Mononuclear cell (primary cell): ENCODE measurements around the gene FCN3. TPM values are rescaled to one million over a fixed set of nuclear protein-coding genes. Genes with fewer than 3 reads are reported as not detected.

ENCODE experiments used
- H3K27me3 ChIP-seq: 2 replicates; pipeline ENCODE4 v1.6.0; 2011; ENCODE audit warnings: low read length, control low read depth; ENCODE audit not compliant: insufficient read depth
- H3K4me1 ChIP-seq: 2 replicates; pipeline ENCODE4 v1.5.1; 2011; ENCODE audit warnings: mild to moderate bottlenecking, low read length, control low read depth; ENCODE audit not compliant: insufficient read depth
- H3K4me3 ChIP-seq: 2 replicates; pipeline ENCODE4 v1.5.1; 2011; ENCODE audit warnings: mild to moderate bottlenecking, low read length, moderate library complexity
- H3K9me3 ChIP-seq: 2 replicates; pipeline ENCODE4 v1.5.1; 2011; ENCODE audit warnings: low read depth, mild to moderate bottlenecking, control low read depth, low read length
- total RNA-seq: library from RNA; depleted of rRNA; stranded (reverse); fragments of >200 nt; gene quantifications from one replicate; pipeline ENCODE4 v1.2.3, GENCODE V29; 2012

Gene FCN3
- total RNA-seq, 1 donor, result not detected

DNA sequence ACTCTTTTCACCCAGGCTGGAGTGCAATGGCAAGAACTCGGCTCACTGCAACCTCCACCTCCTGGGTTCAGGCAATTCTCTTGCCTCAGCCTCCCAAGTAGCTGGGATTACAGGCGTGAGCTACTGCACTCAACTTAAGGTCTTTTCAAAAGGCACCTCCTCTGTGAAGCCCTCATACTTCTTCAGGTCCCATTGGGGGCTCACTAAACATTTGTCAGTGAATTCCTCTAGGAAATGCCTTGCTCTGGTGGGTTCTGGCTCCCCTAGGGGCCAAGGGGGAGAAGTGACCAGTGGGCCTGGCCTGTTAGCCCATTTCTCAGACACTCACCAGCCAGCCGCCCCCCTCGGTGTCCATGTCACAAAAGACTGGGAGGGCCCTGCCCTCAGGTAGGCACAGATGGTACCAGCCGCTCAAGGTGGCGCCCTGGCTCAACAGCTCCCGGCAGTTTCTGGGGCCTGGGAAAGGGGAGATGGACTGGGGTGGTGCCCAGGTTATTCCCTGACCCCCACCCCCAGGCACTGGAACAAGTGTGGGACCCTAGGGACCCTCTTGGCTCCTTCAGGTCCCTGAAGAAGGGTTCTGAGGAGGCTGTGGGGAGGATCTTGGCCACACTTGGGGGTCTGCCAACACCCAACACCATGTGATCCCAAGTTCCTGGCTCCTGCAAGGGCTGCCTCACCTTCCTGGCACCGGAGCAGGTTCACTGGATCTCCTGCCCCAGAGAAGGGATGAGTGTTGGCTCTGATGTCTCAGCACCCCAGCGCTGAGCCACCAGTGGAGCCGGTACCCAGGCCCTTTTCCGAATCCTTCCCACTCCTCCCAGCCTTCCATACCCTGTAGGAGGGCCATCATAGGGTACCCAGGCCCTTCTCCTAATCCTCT is 1.6 kb downstream of the FCN3 start:
- no peaks in the 10 kb centered on the region for H3K27me3 ChIP-seq
- no peak overlapping the region for H3K4me3 ChIP-seq
- peaks cover 28% of the 10 kb centered on the region for H3K4me1 ChIP-seq
- no peaks in the 10 kb centered on the region for H3K9me3 ChIP-seq

DNA sequence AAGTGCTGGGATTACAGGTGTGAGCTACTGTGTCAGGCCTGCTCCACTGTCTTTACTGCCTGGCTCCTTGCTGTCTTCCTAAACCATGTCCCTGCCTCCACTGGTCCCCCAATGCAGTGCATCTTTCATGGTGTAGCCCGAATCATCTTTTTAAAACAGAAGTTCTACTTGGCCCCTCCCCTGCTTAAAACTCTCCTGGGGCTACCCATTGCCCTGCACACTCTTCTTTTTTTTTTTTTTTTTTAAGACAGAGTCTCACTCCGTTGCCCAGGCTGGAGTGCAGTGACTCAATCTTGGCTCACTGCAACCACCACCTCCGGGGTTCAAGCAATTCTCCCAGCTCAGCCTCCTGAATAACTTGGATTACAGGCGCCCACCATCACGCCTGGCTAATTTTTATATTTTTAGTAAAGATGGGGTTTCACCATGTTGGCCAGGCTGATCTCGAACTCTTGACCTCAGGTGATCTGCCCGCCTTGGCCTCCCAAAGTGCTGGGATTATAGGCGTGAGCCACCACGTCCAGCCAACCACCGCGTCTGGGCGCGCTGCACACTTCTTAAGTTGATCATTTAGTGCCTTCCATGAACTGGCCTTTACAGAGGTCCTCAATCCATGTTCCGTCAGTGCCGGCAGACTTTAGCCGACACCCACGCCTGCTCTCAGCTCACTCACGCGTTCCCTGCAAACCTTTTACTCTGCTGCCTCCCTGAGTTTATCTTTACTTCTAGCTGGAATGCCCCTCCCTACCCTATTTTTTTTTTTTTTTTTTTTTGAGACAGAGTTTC is 2.4 kb downstream of the FCN3 start:
- Histone ChIP-seq H3K4me1 (peaks cover 36% of the 10 kb centered on the region), H3K27me3 (no peaks in the 10 kb centered on the region), H3K4me3 (no peak overlapping the region), H3K9me3 (no peaks in the 10 kb centered on the region)

DNA sequence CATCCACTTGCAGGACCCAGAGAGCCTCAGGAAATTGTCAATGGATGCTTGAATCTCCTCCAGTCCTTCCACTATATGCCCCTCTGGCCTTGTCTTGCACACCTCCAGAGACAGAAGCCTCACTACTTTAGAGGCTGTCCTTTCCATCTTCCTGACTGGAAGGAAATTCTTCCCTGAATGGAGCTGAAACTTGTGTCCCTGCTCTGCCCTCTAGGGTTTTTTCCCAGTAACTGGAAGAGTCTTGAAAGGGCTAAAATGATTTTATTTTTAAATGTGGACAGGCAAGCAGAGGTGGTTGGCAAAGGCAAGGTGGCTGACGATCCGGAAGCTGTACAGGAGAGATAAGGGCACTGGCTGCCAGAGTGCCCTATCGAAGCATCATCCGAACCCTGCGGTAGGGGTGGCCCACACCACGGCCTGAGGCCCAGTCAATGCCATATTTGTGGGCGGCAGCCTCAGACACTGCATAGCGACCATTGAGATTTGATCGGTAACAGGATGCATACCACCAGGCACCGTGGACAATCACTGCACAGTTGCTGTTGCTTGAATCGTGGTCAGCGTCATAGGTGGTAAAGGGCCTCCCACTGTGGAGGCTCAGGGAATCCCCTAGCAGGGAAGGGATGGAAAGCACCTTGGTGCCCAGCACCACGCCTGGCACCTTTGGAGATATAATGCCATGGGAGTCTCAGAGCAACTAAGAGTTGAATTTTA is 5.6 kb downstream of the FCN3 start:
- Histone ChIP-seq H3K4me1 (peaks cover 61% of the 10 kb centered on the region), H3K27me3 (no peaks in the 10 kb centered on the region), H3K9me3 (no peaks in the 10 kb centered on the region), H3K4me3 (no peak overlapping the region)

DNA sequence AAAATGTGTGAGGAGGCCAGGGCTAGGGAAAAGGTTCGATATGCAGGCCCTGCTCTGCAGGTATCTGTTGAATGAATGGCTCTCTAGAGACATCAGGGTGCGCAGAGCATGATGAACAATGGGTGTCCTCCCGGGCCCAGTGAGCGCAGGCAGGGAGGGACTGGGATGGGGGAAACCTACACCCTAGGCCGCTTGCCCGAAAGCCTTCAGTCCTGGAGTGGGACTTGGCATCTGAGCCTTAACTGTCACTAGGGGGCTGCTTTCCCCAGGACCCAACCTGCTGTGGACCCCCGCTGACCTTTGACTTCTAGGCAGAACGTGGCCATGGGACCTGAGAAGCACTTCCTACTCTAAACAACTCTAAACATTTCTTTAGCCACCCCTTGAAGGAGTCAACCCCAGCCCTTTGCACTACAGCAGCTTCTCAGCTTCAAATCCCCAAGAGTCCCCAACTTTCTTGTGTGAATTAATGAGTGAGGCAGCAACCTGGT is 7.4 kb downstream of the FCN3 start:
- H3K9me3 ChIP-seq, result no peaks in the 10 kb centered on the region
- peaks cover 61% of the 10 kb centered on the region for H3K4me1 ChIP-seq
- H3K4me3 ChIP-seq, result no peak overlapping the region
- no peaks in the 10 kb centered on the region for H3K27me3 ChIP-seq

DNA sequence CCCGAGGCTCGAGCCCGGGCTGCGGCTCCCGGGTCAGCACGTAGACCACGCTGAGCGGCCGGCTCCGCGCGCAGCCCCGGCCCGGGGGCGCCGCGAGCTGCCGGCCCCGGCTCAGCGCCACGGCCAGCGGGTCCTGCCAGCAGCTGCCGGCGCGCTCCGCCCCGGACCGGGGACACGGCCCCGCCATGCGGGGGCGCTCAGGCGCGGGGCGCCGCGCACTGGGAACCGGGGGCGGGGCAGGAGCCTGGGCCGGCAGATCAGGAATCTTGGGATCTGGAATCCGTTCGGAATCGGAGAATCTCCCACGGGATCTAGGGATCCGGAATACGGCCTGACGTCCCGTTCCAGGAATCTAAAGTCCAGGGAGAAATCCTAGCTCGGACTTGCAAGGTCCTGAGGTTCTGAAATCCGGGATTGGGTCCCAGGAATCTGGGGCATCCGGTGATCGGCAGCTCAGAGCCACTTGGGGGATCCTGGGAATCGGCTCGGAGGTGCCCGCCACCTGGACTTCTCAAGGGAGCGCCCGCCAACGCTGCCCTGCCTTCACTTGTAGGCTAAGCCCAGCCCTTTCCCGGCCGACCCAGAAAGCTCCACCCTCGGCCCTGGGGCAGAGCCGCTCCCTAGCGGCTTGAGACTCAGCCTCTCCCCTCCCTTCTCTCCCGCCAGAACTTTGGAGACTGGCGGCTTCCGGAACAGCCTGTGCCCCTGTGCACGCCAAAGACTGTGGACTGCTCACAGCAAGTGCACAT is 8.0 kb downstream of the FCN3 start, which contains the start of gene MAP3K6:
Gene MAP3K6, minus strand, starts transcription at position 551 of the 749 bp plus-strand sequence. Its CDS starts 364 bp downstream, at position 187.
- H3K4me3 ChIP-seq, result peak within 1 kb of the TSS; percentile 38

DNA sequence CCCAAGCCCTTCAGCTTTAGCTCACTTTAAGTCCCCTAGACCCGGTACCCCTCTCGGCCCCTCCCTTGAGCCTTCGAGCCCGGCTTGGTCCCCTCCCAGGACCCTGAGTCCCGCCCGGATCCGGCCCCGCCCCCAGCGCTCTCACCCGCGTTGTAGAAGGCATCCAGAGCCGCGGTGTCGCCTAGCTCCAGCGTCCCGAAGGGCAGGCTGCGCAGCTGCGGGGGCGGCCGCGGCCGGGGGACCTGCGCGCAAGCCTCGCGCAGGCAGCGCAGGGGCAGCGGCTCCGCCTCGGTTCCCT is 8.6 kb downstream of the FCN3 start:
- no peaks in the 10 kb centered on the region for H3K9me3 ChIP-seq
- peak overlapping the region; percentile 38 for H3K4me3 ChIP-seq
- peaks cover 61% of the 10 kb centered on the region for H3K4me1 ChIP-seq
- no peaks in the 10 kb centered on the region for H3K27me3 ChIP-seq

More for the DNA sequence above, 8.0 kb downstream of the FCN3 start, which contains the start of gene MAP3K6:
- H3K27me3 ChIP-seq, result no peaks in the 10 kb centered on the region
- peaks cover 61% of the 10 kb centered on the region for H3K4me1 ChIP-seq
- no peaks in the 10 kb centered on the region for H3K9me3 ChIP-seq

DNA sequence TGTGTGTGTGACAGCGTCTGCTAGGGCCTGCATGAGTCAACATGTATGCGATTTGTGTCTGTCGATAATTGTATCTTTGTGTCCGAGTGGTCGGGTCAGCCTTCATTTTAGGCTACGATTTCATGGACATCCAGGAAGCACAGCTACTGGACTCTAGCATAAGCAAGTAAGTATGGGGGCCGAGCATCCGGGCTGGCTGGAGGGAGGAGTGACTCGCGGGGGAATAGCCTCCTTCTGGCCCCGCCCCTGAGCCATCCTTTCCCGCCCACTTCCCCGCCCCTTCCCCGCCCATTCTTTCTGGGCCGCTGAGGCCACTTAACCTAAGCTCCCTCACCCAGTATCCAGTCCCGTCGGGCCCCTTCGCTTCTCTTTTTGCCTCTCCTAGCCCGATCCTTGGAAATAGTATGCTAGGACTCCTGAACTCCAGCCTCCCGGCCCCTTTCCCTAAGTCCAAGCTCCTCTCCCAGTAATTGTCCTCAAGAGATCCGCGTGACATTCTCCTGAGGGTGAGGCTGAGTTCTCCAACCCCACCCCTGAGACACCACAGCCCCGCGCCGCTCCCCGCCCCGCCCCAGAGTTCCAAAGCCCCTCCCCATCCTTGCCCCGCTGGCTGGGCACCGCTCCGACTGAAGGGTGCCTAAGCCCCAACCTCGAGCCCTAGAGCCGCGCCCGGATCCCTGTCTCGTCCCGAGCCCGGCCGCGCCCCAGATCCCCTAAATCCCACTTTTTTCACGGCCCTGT is 9.1 kb downstream of the FCN3 start:
- Histone ChIP-seq H3K4me3 (peak overlapping the region; percentile 38), H3K4me1 (peaks cover 63% of the 10 kb centered on the region), H3K9me3 (no peaks in the 10 kb centered on the region), H3K27me3 (no peaks in the 10 kb centered on the region)

DNA sequence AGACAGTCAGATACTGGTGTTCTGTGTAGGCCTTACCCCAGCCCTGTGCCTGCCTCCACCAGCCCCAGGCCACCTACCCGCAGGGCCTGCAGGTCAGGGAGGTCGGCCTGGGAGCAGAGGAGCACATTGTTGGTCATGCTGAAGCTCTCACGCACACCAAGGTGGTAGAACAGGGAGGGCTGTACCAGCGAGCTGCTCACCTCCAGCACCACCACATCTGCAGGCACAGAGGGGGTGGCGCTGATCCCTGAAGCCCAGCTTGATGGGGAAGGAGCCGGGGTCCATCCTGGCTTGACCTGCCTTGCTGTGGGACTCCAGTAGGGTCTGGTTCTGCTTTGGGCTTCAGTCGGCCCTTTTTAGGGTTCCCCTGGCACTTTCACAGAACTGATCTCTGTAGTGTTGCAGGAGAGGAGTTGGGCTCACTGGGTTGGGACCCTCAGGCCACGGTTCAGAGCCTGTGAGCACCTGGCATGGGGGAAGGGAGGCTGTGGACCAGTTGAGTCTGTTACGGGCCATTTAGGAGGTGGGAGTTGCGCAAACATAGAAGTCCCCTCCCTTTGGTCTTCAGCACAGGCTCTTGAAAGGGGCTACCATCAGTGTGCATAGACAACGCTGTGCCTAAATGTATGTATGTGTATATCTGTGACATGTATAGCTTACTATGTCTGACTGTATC is 9.8 kb downstream of the FCN3 start:
- H3K4me1 ChIP-seq, result peaks cover 60% of the 10 kb centered on the region
- H3K9me3 ChIP-seq, result no peaks in the 10 kb centered on the region
- no peaks in the 10 kb centered on the region for H3K27me3 ChIP-seq
- no peak overlapping the region for H3K4me3 ChIP-seq

DNA sequence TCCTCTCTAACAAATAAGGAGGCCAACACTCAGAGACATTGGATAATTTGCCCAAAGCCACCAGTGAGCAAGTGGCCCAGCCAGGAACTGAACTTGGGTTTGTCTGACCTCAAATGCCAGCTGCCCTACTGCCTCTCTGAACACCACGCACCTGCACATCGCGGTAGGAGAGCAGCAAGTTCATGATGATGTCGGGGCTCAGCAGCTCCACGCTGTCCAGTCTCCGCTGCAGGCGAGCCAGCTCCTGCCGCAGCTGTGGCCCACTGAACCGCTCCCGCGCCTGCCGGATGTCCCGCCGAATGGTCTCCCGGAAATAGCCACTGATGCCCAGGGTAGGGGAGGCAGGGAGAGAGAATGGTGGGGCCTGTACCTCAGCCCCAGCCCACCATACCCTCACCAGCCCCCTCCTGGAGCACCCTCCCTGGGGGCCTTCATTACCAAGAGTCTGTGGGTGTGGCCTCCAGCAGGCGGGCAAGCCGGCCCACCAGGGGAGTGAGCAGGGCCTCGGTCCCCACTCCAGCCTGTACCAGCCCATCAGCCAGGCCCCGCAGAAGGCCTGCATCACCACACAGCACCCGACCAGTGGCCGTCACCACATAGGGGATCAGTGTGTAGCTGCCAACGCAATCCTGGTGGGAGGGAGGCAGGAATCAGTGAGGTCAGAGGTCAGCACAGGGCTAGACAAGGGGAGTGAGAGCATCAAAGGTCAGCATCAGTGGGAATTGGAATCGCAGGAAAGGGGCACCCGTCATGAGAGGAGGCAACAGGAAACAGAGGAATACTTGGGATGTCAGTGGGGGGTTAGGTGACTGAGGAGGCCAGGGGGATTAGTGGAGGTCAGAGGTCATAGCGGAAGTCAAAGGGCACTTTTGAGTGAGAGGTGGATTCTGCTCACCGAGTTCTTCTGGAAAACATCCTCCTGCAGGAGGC is 10.6 kb downstream of the FCN3 start:
- Histone ChIP-seq H3K27me3 (no peaks in the 10 kb centered on the region), H3K4me1 (peaks cover 58% of the 10 kb centered on the region), H3K9me3 (no peaks in the 10 kb centered on the region), H3K4me3 (no peak overlapping the region)

DNA sequence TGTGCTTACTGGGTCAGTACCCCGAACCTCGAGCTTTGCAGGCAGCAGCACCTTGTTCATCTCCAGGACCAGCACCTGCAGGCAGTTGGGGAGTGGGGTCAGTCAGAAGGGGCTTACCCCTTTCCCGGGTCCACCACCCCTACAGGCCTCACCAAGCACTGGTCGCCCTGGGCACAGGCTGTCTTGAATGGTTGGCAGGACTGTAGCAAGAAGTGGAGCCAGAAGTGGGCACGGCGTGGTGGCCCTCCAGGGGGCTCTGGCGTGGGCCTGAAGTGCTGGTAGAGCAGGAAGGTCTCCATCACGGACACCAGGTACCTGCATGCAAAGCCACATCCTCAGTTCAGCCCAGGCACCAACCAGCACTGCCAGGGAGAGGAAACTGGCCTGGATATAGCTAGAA is 13.1 kb downstream of the FCN3 start:
- no peak overlapping the region for H3K4me3 ChIP-seq
- no peaks in the 10 kb centered on the region for H3K27me3 ChIP-seq
- H3K9me3 ChIP-seq, result no peaks in the 10 kb centered on the region
- H3K4me1 ChIP-seq, result peaks cover 49% of the 10 kb centered on the region

DNA sequence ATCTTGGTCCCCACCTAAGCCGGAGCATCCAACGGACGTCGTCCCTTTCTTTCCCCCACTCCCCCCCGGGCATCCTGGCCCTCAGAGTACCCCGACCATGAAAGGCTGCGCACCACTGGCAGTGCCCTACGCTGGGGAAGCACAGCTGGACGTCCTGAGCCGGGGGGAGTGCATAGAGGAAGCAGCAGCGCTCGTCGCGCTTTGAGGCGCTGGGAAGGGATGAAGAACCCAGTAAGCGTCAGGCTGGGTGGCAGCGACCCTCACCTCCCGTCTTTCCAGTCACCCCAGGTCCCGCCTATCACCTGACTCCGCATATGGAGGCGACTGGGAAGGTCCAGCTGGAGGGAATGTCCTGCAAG is 13.6 kb downstream of the FCN3 start:
- no peaks in the 10 kb centered on the region for H3K9me3 ChIP-seq
- H3K4me1 ChIP-seq, result peaks cover 51% of the 10 kb centered on the region
- no peak overlapping the region for H3K4me3 ChIP-seq
- H3K27me3 ChIP-seq, result no peaks in the 10 kb centered on the region

DNA sequence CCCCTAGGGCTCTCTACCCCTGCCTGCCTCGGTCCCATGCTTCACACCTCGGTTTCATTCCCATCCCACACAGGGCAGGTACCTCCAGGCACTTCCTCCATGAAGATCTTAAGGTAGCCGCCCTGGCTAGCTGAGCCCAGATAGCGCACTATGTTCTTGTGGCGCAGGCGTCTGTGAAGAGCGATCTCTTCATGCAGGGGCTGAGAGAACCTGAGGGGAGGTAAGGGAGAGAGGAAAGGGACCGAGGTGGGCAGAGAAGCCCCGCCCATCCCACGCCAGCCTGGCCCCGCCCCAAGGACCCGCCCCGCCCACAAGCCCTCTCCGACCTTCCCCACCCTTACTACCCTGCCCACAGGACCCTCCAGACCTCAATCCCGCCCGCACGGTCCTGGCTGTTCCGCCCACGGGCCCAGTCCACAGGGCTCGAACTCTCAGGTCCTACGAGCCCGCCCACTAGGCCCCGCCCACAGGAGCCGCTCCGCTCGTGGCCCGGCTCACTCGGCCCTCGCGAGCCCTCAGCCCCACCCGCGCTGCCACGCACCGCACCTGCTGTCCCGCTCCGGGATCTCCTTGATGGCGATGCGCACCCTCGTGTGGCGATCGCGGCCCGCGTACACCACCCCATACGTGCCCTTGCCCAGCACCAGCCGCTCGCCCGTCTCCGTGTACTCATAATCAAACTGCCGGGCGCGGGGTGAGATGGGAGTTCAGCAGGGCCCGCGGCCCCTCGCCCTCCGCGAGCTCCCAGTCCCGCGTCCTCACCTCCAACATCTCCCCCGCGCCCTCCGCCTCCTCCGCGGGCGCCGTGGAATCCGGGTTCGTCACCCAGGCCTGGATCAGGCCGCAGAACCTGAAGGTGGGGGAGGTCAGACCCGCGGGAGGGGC is 14.2 kb downstream of the FCN3 start:
- Histone ChIP-seq H3K9me3 (no peaks in the 10 kb centered on the region), H3K27me3 (no peaks in the 10 kb centered on the region), H3K4me3 (peak overlapping the region; percentile 32), H3K4me1 (peaks cover 49% of the 10 kb centered on the region)
